Muscle of leg (tissue), 11 donors: ENCODE data around the gene SPESP1. TPM values are rescaled to one million over a fixed set of nuclear protein-coding genes. Genes with fewer than 3 reads are reported as not detected.

ENCODE experiments used
- DNase-seq: peaks from one replicate; pipeline ENCODE4 v3.0.0; 2013
- H3K27ac ChIP-seq: one replicate; pipeline ENCODE4 v1.5.1; 2013; ENCODE audit warnings: mild to moderate bottlenecking, low read length, control low read depth
- H3K27me3 ChIP-seq: one replicate; pipeline ENCODE4 v1.6.1; 2013; ENCODE audit warnings: low read length; ENCODE audit not compliant: control insufficient read depth, insufficient read depth
- H3K36me3 ChIP-seq: one replicate; pipeline ENCODE4 v1.6.1; 2013; ENCODE audit warnings: low read length; ENCODE audit not compliant: control insufficient read depth, insufficient read depth
- H3K4me1 ChIP-seq: one replicate; pipeline ENCODE4 v1.6.1; 2013; ENCODE audit warnings: low read length; ENCODE audit not compliant: control insufficient read depth, insufficient read depth
- H3K4me3 ChIP-seq: one replicate; pipeline ENCODE4 v1.5.1; 2013; ENCODE audit warnings: low read length, control low read depth
- H3K9me3 ChIP-seq: replicated peaks from 2 replicates; pipeline ENCODE4 v1.6.1; 2013; ENCODE audit warnings: low read depth, low read length; ENCODE audit not compliant: control insufficient read depth
- WGBS: methylation state at CpG from one replicate; pipeline ENCODE4 v1.1.5; 2013; ENCODE audit warnings: missing lambda C conversion rate; ENCODE audit not compliant: insufficient coverage; 5-methylcytosine and 5-hydroxymethylcytosine counted together
- polyA plus RNA-seq, 8 donors: library from polyadenylated mRNA; unstranded; fragments of 120-200 nt; gene quantifications; one replicate each; pipeline versions ENCODE4 v1.2.1 to v1.2.3, GENCODE V29; 2013; ENCODE audit warnings: inconsistent platforms in 1 of 8, low replicate concordance in 1 of 8; ENCODE audit not compliant: insufficient read length in 8 of 8, insufficient read depth in 1 of 8
- total RNA-seq: library from RNA; stranded (reverse); fragments of 120-200 nt; gene quantifications from one replicate; pipeline ENCODE4 v1.2.4, GENCODE V29; 2013

The SPESP1 gene
- total and polyA plus RNA-seq, 9 donors = 1.8 to 7.7 (median 3.1) TPM

DNA sequence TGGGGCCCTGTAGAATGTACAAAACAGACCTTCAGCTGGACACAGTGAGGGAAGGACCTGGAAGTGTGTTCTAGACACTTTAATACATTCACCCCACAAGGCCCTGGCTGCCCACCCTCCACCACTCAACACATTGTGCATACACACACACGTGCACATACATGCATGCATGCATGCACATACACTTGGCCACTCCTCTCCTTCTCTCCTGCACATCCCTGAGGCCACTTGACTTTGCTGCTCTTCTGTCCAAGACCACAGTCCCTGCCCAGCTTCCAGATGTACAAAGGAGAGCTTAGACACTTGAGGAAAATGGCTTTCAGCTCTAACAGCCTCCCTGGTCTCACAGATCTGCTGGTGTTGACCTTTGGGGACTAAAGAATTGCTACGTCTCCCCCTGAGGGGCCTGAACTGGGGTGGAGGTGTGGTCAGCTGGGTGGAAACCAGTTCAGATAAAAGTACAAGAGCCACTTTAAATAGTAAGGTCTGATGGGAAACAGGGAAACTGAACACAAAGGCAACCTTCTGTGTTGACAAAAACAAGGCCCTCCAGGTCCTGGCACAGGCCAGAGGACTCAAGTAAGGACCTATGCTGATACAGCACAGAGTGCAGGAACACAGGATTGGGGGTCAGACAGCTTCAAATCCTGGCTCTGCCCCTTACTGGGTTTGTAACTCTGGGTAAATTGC lies 59.4 kb downstream of the SPESP1 start:
- no peak overlapping the region for H3K27ac ChIP-seq
- no peaks in the 10 kb centered on the region for H3K27me3 ChIP-seq
- H3K36me3 ChIP-seq = no peaks in the 10 kb centered on the region
- DNase-seq = no peak
- H3K4me3 ChIP-seq = no peak overlapping the region
- no peaks in the 10 kb centered on the region for H3K4me1 ChIP-seq
- no peaks in the 10 kb centered on the region for H3K9me3 ChIP-seq
- 73% methylated on average over 2 of the region's 2 CpGs for WGBS

GRCh38 chr15:68990231-68990991 lies 60.1 kb downstream of the SPESP1 start:
- Histone ChIP-seq H3K27ac (no peak overlapping the region), H3K4me1 (no peaks in the 10 kb centered on the region), H3K9me3 (no peaks in the 10 kb centered on the region), H3K27me3 (no peaks in the 10 kb centered on the region), H3K36me3 (no peaks in the 10 kb centered on the region), H3K4me3 (no peak overlapping the region)
- DNase-seq = no peak
- 65% methylated on average over 6 of the region's 7 CpGs for WGBS

DNA sequence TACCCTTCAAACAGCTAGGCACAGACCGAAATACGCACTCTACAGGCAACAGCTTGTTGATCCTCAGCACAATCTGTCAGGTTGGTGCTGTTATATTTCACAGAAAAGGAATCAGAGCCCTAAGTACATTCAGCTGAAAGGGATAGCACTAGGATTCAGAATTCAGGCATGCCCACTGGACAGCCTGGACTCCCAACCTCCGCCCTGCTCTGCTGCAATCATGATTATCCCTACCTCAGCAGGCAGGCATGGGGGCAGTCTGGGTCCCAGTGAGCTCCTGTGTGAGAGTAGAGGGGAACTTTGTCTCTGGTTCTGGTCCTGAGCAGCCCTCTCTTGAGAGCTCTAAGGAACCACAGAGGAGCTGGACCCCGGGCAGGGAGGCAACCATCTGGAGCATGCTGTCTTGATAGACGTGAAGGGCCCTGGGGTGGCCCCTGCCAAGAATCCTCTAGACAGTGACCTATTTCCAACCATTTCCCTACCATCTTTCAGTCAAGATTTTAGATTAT lies 60.7 kb downstream of the SPESP1 start:
- H3K4me3 ChIP-seq = no peak overlapping the region

DNA sequence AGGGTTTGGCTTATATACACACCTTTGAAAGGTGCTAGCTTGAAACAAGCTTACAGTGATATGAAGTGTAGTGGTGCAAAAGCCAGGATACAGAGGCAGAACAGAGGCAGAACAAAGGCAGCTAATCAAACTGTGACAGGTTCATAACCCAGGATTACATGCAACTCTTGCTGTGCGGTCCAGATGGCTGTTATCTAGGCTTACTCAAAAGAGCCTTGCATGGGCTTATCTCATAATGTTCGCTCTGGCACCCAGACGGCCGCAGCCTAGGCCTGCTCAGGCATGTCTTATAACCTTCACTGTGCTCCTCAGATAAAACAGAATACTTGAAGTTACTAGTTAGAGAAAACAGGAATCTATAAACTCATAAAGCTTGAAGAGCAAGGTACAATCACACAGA lies 61.4 kb downstream of the SPESP1 start:
- Histone ChIP-seq H3K27me3 (no peaks in the 10 kb centered on the region), H3K4me1 (no peaks in the 10 kb centered on the region), H3K36me3 (no peaks in the 10 kb centered on the region), H3K9me3 (no peaks in the 10 kb centered on the region), H3K4me3 (no peak overlapping the region), H3K27ac (no peak overlapping the region)
- 57% methylated on average over 1 of the region's 4 CpGs for WGBS
- no peak for DNase-seq

More for the DNA sequence above, 60.7 kb downstream of the SPESP1 start:
- DNase-seq = no peak
- H3K27ac ChIP-seq = no peak overlapping the region
- no peaks in the 10 kb centered on the region for H3K9me3 ChIP-seq
- 100% methylated on average over 1 of the region's 5 CpGs for WGBS
- H3K36me3 ChIP-seq = no peaks in the 10 kb centered on the region
- no peaks in the 10 kb centered on the region for H3K4me1 ChIP-seq
- no peaks in the 10 kb centered on the region for H3K27me3 ChIP-seq

DNA sequence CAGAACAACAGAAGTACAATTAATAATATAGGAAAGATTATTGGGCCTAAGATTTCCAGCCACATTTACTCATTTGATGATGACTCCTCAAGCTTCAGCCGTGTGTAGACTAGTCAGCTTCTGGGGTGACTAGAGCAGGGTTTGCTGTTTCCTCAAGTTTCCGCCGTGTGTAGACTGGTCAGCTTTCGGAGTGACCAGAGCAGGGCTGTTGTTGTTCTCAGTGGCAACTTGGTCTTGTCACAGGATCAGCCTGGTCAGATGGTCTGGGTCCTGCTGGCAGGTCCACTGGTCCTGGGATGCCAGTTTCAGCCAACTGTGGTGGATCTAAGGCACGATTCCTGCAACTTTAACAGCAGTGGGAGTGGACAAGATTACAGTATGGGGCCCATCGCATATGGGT lies 62.4 kb downstream of the SPESP1 start:
- H3K4me1 ChIP-seq = no peaks in the 10 kb centered on the region
- no peaks in the 10 kb centered on the region for H3K36me3 ChIP-seq
- no peaks in the 10 kb centered on the region for H3K9me3 ChIP-seq
- no peak for DNase-seq
- no peaks in the 10 kb centered on the region for H3K27me3 ChIP-seq
- no peak overlapping the region for H3K27ac ChIP-seq
- no peak overlapping the region for H3K4me3 ChIP-seq
- 83% methylated on average over 4 of the region's 6 CpGs for WGBS

DNA sequence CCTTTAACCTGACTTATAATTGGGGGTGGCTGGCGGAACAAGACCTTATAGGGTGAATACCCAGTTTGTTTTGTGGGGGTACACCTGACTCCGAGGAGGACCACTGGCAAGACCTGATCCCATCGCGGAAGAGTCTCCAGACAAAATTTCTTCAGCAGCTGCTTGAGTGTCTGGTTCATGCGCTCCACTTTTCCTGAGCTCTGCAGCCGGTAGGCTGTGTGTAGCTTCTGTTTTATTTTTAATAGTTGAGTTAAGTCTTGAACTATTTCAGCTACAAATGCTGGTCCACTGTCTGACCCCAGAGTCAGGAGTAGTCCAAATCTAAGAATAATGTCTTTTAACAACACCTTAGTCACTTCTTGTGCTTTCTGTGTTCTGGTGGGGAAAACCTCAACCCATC lies 63.0 kb downstream of the SPESP1 start:
- Histone ChIP-seq H3K9me3 (no peaks in the 10 kb centered on the region), H3K36me3 (no peaks in the 10 kb centered on the region), H3K27ac (no peak overlapping the region), H3K4me1 (no peaks in the 10 kb centered on the region), H3K27me3 (no peaks in the 10 kb centered on the region), H3K4me3 (no peak overlapping the region)
- 77% methylated on average over 3 of the region's 6 CpGs for WGBS
- DNase-seq = no peak

DNA sequence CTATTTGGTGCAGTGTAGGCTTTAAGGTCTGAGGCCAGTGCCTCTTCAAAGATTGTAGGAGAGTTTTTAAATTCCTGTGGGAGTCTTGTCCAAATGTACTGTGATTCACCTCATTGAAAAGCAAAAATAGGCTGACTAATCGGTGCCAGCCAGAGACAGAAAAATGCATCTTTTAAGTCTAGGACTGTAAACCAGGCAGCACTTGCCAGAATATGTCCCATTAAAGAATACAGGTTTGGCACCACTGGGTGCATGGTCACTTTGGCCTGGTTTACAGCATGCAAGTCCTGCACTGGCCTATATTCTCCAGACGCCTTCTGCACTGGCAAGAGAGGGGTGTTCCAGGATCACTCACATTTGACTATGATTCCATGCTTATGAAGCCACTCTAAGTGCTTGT lies 63.8 kb downstream of the SPESP1 start:
- 71% methylated on average over 2 of the region's 2 CpGs for WGBS
- no peak overlapping the region for H3K27ac ChIP-seq
- H3K4me1 ChIP-seq = no peaks in the 10 kb centered on the region
- no peak overlapping the region for H3K4me3 ChIP-seq
- no peaks in the 10 kb centered on the region for H3K27me3 ChIP-seq
- H3K9me3 ChIP-seq = no peaks in the 10 kb centered on the region
- DNase-seq = no peak
- H3K36me3 ChIP-seq = no peaks in the 10 kb centered on the region

DNA sequence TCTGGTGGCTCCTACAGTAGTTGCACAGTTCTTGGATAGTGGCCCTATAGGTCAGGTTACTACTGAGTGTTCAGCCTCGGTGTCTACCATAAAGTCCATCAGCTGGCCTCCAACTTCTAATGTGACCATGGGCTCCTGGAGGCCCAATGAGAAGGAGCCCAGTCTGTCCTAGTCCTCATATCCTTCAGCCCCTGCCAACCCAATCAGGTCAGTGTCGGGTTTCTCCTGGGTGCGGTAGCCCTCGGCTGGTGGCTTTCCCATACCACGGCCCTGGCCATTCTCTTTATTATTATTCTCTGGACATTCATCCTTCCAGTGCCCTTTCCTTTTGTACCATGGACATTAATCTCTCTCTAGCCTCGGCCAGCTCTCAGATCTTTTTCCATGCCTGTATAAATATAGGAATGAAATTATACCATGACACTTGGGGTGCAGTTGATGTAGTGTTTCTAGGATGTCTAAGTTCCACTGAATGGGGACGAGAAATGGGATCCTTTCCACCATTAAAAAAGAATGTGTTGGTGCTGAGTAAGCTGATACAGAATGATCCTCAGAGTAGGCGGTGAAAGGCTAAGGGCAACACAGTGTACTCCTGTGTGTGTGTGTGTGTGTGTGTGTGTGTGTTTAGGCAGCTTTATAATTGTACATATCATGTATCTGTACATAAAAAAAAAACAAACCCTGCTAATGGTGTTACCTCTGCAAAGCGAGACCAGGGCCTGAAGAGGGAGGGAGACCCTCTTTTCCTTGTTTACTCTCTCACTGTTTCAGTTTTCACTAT lies 64.8 kb downstream of the SPESP1 start:
- 88% methylated on average over 4 of the region's 9 CpGs for WGBS
- no peak overlapping the region for H3K27ac ChIP-seq

More for the DNA sequence above, 64.8 kb downstream of the SPESP1 start:
- Histone ChIP-seq H3K36me3 (no peaks in the 10 kb centered on the region), H3K4me3 (no peak overlapping the region), H3K4me1 (peaks cover 5% of the 10 kb centered on the region), H3K27me3 (no peaks in the 10 kb centered on the region), H3K9me3 (no peaks in the 10 kb centered on the region)
- DNase-seq = no peak
